ENCODE data around the gene CCDC77. TPM values are rescaled to one million over a fixed set of nuclear protein-coding genes. Genes with fewer than 3 reads are reported as not detected.
"Not testable (repeated sequence)": the region's sequence is repeated elsewhere in the genome, so short reads cannot be mapped to it uniquely, and the experiment has no call there.

Gene CCDC77
- total RNA-seq, result 8.4 TPM

- Histone ChIP-seq H3K4me1 (ENCODE audit: insufficient read depth, low read length) (peaks cover 9% of the 10 kb centered on the region), H3K4me3 (ENCODE audit: low read length) (peak within 1 kb of the TSS; percentile 60), H3K27me3 (ENCODE audit: insufficient read depth, low read length) (no peaks in the 10 kb centered on the region), H3K9me3 (ENCODE audit: low read depth, low read length) (no peaks in the 10 kb centered on the region)
Measured at GRCh38 chr12:401235-402028, at the start of gene CCDC77. CCDC77 (plus strand) TSS chr12:401644; CDS start chr12:409384, 7,740 bp downstream.

GRCh38 chr12:356276-356988 is 45.0 kb upstream of the CCDC77 start:
- Histone ChIP-seq H3K9me3 (ENCODE audit: low read depth, low read length) (no peaks in the 10 kb centered on the region), H3K27me3 (ENCODE audit: insufficient read depth, low read length) (no peaks in the 10 kb centered on the region), H3K4me1 (ENCODE audit: insufficient read depth, low read length) (no peaks in the 10 kb centered on the region)

GRCh38 chr12:359091-359490 is 42.4 kb upstream of the CCDC77 start:
- Histone ChIP-seq H3K4me3 (ENCODE audit: low read length) (no peak overlapping the region), H3K27me3 (ENCODE audit: insufficient read depth, low read length) (no peaks in the 10 kb centered on the region), H3K9me3 (ENCODE audit: low read depth, low read length) (no peaks in the 10 kb centered on the region), H3K4me1 (ENCODE audit: insufficient read depth, low read length) (no peaks in the 10 kb centered on the region)

More at GRCh38 chr12:356276-356988, 45.0 kb upstream of the CCDC77 start:
- no peak overlapping the region for H3K4me3 ChIP-seq (ENCODE audit: low read length)

- no peaks in the 10 kb centered on the region for H3K27me3 ChIP-seq (ENCODE audit: insufficient read depth, low read length)
- no peak overlapping the region for H3K4me3 ChIP-seq (ENCODE audit: low read length)
- no peaks in the 10 kb centered on the region for H3K4me1 ChIP-seq (ENCODE audit: insufficient read depth, low read length)
- no peaks in the 10 kb centered on the region for H3K9me3 ChIP-seq (ENCODE audit: low read depth, low read length)
Measured at GRCh38 chr12:366820-367219, 34.6 kb upstream of the CCDC77 start.

GRCh38 chr12:367972-368371 is 33.5 kb upstream of the CCDC77 start:
- Histone ChIP-seq H3K4me3 (ENCODE audit: low read length) (no peak overlapping the region), H3K4me1 (ENCODE audit: insufficient read depth, low read length) (no peaks in the 10 kb centered on the region), H3K9me3 (ENCODE audit: low read depth, low read length) (no peaks in the 10 kb centered on the region), H3K27me3 (ENCODE audit: insufficient read depth, low read length) (no peaks in the 10 kb centered on the region)

GRCh38 chr12:370739-371485 is 30.5 kb upstream of the CCDC77 start:
- H3K4me3 ChIP-seq (ENCODE audit: low read length); H3K9me3 ChIP-seq (ENCODE audit: low read depth, low read length); H3K4me1 ChIP-seq (ENCODE audit: insufficient read depth, low read length); H3K27me3 ChIP-seq (ENCODE audit: insufficient read depth, low read length): not testable (repeated sequence)

GRCh38 chr12:386651-387050 is 14.8 kb upstream of the CCDC77 start:
- no peak overlapping the region for H3K4me3 ChIP-seq (ENCODE audit: low read length)
- H3K9me3 ChIP-seq (ENCODE audit: low read depth, low read length), result no peaks in the 10 kb centered on the region
- H3K4me1 ChIP-seq (ENCODE audit: insufficient read depth, low read length), result peaks cover 31% of the 10 kb centered on the region
- H3K27me3 ChIP-seq (ENCODE audit: insufficient read depth, low read length), result no peaks in the 10 kb centered on the region

- H3K4me1 ChIP-seq (ENCODE audit: insufficient read depth, low read length), result peaks cover 31% of the 10 kb centered on the region
Measured at GRCh38 chr12:388012-388411, 13.4 kb upstream of the CCDC77 start.

GRCh38 chr12:388541-389141 is 12.8 kb upstream of the CCDC77 start:
- H3K9me3 ChIP-seq (ENCODE audit: low read depth, low read length), result no peaks in the 10 kb centered on the region
- H3K27me3 ChIP-seq (ENCODE audit: insufficient read depth, low read length), result no peaks in the 10 kb centered on the region
- H3K4me1 ChIP-seq (ENCODE audit: insufficient read depth, low read length), result peaks cover 31% of the 10 kb centered on the region
- H3K4me3 ChIP-seq (ENCODE audit: low read length), result peak overlapping the region; percentile 99

More at GRCh38 chr12:388012-388411, 13.4 kb upstream of the CCDC77 start:
- Histone ChIP-seq H3K9me3 (ENCODE audit: low read depth, low read length) (no peaks in the 10 kb centered on the region), H3K27me3 (ENCODE audit: insufficient read depth, low read length) (no peaks in the 10 kb centered on the region), H3K4me3 (ENCODE audit: low read length) (peak overlapping the region; percentile 99)

GRCh38 chr12:389142-390096 is 12.0 kb upstream of the CCDC77 start, which contains the start of gene KDM5A:
KDM5A (minus strand) TSS chr12:389320; CDS start chr12:389091, 229 bp downstream.
- H3K4me3 ChIP-seq (ENCODE audit: low read length), result peak within 1 kb of the TSS; percentile 99
- H3K27me3 ChIP-seq (ENCODE audit: insufficient read depth, low read length), result no peaks in the 10 kb centered on the region
- peaks cover 31% of the 10 kb centered on the region for H3K4me1 ChIP-seq (ENCODE audit: insufficient read depth, low read length)
- no peaks in the 10 kb centered on the region for H3K9me3 ChIP-seq (ENCODE audit: low read depth, low read length)

GRCh38 chr12:400828-401227 is 616 bp upstream of the CCDC77 start:
- Histone ChIP-seq H3K4me3 (ENCODE audit: low read length) (peak overlapping the region; percentile 60), H3K27me3 (ENCODE audit: insufficient read depth, low read length) (no peaks in the 10 kb centered on the region), H3K9me3 (ENCODE audit: low read depth, low read length) (no peaks in the 10 kb centered on the region), H3K4me1 (ENCODE audit: insufficient read depth, low read length) (peaks cover 9% of the 10 kb centered on the region)

GRCh38 chr12:402029-402389 is 565 bp downstream of the CCDC77 start:
- Histone ChIP-seq H3K9me3 (ENCODE audit: low read depth, low read length) (no peaks in the 10 kb centered on the region), H3K27me3 (ENCODE audit: insufficient read depth, low read length) (no peaks in the 10 kb centered on the region), H3K4me1 (ENCODE audit: insufficient read depth, low read length) (peaks cover 13% of the 10 kb centered on the region), H3K4me3 (ENCODE audit: low read length) (peak overlapping the region; percentile 60)

- H3K27me3 ChIP-seq (ENCODE audit: insufficient read depth, low read length), result no peaks in the 10 kb centered on the region
- no peak overlapping the region for H3K4me3 ChIP-seq (ENCODE audit: low read length)
- H3K4me1 ChIP-seq (ENCODE audit: insufficient read depth, low read length), result no peaks in the 10 kb centered on the region
- H3K9me3 ChIP-seq (ENCODE audit: low read depth, low read length), result no peaks in the 10 kb centered on the region
Measured at GRCh38 chr12:414859-415258, 13.4 kb downstream of the CCDC77 start.

GRCh38 chr12:418432-418831 is 17.0 kb downstream of the CCDC77 start:
- no peaks in the 10 kb centered on the region for H3K9me3 ChIP-seq (ENCODE audit: low read depth, low read length)
- H3K4me1 ChIP-seq (ENCODE audit: insufficient read depth, low read length), result no peaks in the 10 kb centered on the region
- H3K27me3 ChIP-seq (ENCODE audit: insufficient read depth, low read length), result no peaks in the 10 kb centered on the region
- no peak overlapping the region for H3K4me3 ChIP-seq (ENCODE audit: low read length)
